GM12892 (cell line): ENCODE data around the gene EAF1.

Experiments
- POLR2A ChIP-seq: IDR thresholded peaks from 2 replicates; pipeline ENCODE4 v1.6.1; 2011; ENCODE audit warnings: low read depth, low read length, control low read depth
- POLR2AphosphoS5 ChIP-seq: IDR thresholded peaks from 2 replicates; pipeline ENCODE4 v1.6.1; 2011; ENCODE audit warnings: low read depth, low read length, control low read depth

- no peak for TF ChIP-seq POLR2AphosphoS5
- no peak for TF ChIP-seq POLR2A
Observed at GRCh38 chr3:15401936-15402335, 25.5 kb upstream of the EAF1 start.
